SK-N-SH (cell line): ENCODE measurements around the gene EVL. TPM values are rescaled to one million over a fixed set of nuclear protein-coding genes. Genes with fewer than 3 reads are reported as not detected.
"Not testable (repeated sequence)": the region's sequence is repeated elsewhere in the genome, so short reads cannot be mapped to it uniquely, and the experiment has no call there.

ENCODE experiments used
- CTCF ChIA-PET: fragments of 300-600, 350-600 bp; formaldehyde crosslinking; extraction: SDS; loops from one replicate; lab custom pipeline; 2021; lab: Yijun Ruan, JAX
- POLR2A ChIA-PET: fragments of 350-600 bp; sonication (Branson Sonifier 250); formaldehyde crosslinking; extraction: SDS; loops from one replicate; lab custom pipeline; 2020; ENCODE audit warnings: antibody characterized with exemption, inconsistent platforms; lab: Yijun Ruan, JAX
- DNase-seq: peaks from one replicate; pipeline ENCODE4 v3.0.0; 2012
- H2AFZ ChIP-seq: fragments of 200-600 bp; sonication (generic); 2 replicates; pipeline ENCODE4 v1.8.1; 2016; ENCODE audit warnings: antibody characterized with exemption, mild to moderate bottlenecking, low read depth
- H3F3A ChIP-seq: fragments of 200-600 bp; sonication (generic); replicated peaks from 2 replicates; pipeline ENCODE3; 2016; ENCODE audit warnings: antibody characterized with exemption, mild to moderate bottlenecking; ENCODE audit not compliant: insufficient read depth
- H3K27ac ChIP-seq, 2 experiments: fragments of 200-500 bp in 1 of 2; fragments of 200-600 bp in 1 of 2; sonication (Bioruptor generic) in 1 of 2; sonication (generic), shearing (Covaris generic) in 1 of 2; 2 replicates each; pipeline versions ENCODE4 v1.5.1 to v1.6.1; 2014 to 2016; ENCODE audit warnings: low read depth in 2 of 2, inconsistent platforms in 1 of 2, low read length in 1 of 2, mild to moderate bottlenecking in 1 of 2, mixed read lengths in 1 of 2
- H3K27me3 ChIP-seq: fragments of 200-600 bp; sonication (generic), shearing (Covaris generic); 2 replicates; pipeline ENCODE4 v1.6.1; 2016; ENCODE audit warnings: mixed run types; ENCODE audit not compliant: insufficient read depth
- H3K36me3 ChIP-seq, 2 experiments: fragments of 200-500 bp in 1 of 2; fragments of 200-600 bp in 1 of 2; sonication (Bioruptor generic) in 1 of 2; sonication (generic) in 1 of 2; replicated peaks in 1 of 2; 2 replicates each; pipeline versions ENCODE3 to v1.5.1; 2014 to 2016; ENCODE audit warnings: low read length in 1 of 2, mild to moderate bottlenecking in 1 of 2; ENCODE audit not compliant: insufficient read depth in 2 of 2, control insufficient read depth in 1 of 2
- H3K4me1 ChIP-seq, 2 experiments: fragments of 200-500 bp in 1 of 2; fragments of 200-600 bp in 1 of 2; sonication (Bioruptor generic) in 1 of 2; sonication (generic), shearing (Covaris generic) in 1 of 2; 2 replicates each; pipeline versions ENCODE4 v1.5.1 to v1.6.1; 2014 to 2016; ENCODE audit warnings: low read depth in 1 of 2, low read length in 1 of 2, mixed run types in 1 of 2; ENCODE audit not compliant: insufficient read depth in 2 of 2, control insufficient read depth in 1 of 2
- H3K4me2 ChIP-seq: fragments of 200-600 bp; sonication (generic), shearing (Covaris generic); 2 replicates; pipeline ENCODE4 v1.6.1; 2017; ENCODE audit warnings: mixed run types
- H3K4me3 ChIP-seq, 2 experiments: fragments of 200-500 bp in 1 of 2; fragments of 200-600 bp in 1 of 2; sonication (Bioruptor generic) in 1 of 2; sonication (generic), shearing (Covaris generic) in 1 of 2; 2 replicates each; pipeline versions ENCODE4 v1.5.1 to v1.8.1; 2014 to 2016; ENCODE audit warnings: low read depth in 2 of 2, inconsistent platforms in 1 of 2, low read length in 1 of 2, mild to moderate bottlenecking in 1 of 2, mixed read lengths in 1 of 2, moderate library complexity in 1 of 2
- H3K79me2 ChIP-seq: fragments of 200-600 bp; sonication (generic); 2 replicates; pipeline ENCODE4 v1.8.1; 2017; ENCODE audit warnings: mild to moderate bottlenecking; ENCODE audit not compliant: insufficient read depth
- H3K9ac ChIP-seq: fragments of 200-600 bp; sonication (generic); 2 replicates; pipeline ENCODE4 v1.6.1; 2017; ENCODE audit warnings: mixed run types
- H3K9me2 ChIP-seq: fragments of 200-600 bp; sonication (generic); 2 replicates; pipeline ENCODE4 v1.6.1; 2017; ENCODE audit warnings: mixed run types
- H3K9me3 ChIP-seq: fragments of 200-600 bp; sonication (generic); 2 replicates; pipeline ENCODE4 v1.6.1; 2017; ENCODE audit warnings: mixed run types, mild to moderate bottlenecking, moderate library complexity
- H4K20me1 ChIP-seq: fragments of 200-600 bp; sonication (generic); 2 replicates; pipeline ENCODE4 v1.6.1; 2017; ENCODE audit warnings: mild to moderate bottlenecking, mixed run types; ENCODE audit not compliant: insufficient read depth
- FOSL2 ChIP-seq: IDR thresholded peaks from 2 replicates; pipeline ENCODE4 v1.4.0; 2012; ENCODE audit warnings: low read depth, mild to moderate bottlenecking, moderate library complexity, borderline replicate concordance
- IRF3 ChIP-seq: fragments of 150-350 bp; IDR thresholded peaks from 2 replicates; pipeline ENCODE4 v1.6.1; 2016; ENCODE audit warnings: mild to moderate bottlenecking, low read depth, low read length
- JUND ChIP-seq: IDR thresholded peaks from 2 replicates; pipeline ENCODE4 v1.4.0; 2012
- NFIC ChIP-seq: IDR thresholded peaks from 2 replicates; pipeline ENCODE4 v1.4.0; 2012; ENCODE audit warnings: borderline replicate concordance
- PBX3 ChIP-seq: IDR thresholded peaks from 2 replicates; pipeline ENCODE4; 2012
- SIN3A ChIP-seq: IDR thresholded peaks from 2 replicates; pipeline ENCODE4 v1.6.1; 2012; ENCODE audit warnings: low read depth, mild to moderate bottlenecking, low read length, moderate library complexity, borderline replicate concordance
- TCF12 ChIP-seq: IDR thresholded peaks from 2 replicates; pipeline ENCODE4 v1.4.0; 2012
- WGBS: methylation state at CpG from one replicate; pipeline ENCODE4 v1.1.6; 2017; ENCODE audit warnings: low lambda C conversion rate; 5-methylcytosine and 5-hydroxymethylcytosine counted together
- polyA plus RNA-seq, 3 experiments: library from polyadenylated mRNA; depleted of rRNA; stranded (reverse); fragments of >200 nt; gene quantifications; 2 replicates each; pipeline ENCODE4 v1.2.3, GENCODE V29; 2012

EVL gene
- polyA plus RNA-seq, 1 of the 3 experiments (the other 2 are of a cell fraction) = 36.5 TPM

GRCh38 chr14:100030006-100030405, 35.2 kb upstream of the EVL start:
- H4K20me1 ChIP-seq, H3K9me2 ChIP-seq, DNase-seq, H3K4me3 ChIP-seq, H3K9ac ChIP-seq, H3K9me3 ChIP-seq, POLR2A ChIA-PET, H2AFZ ChIP-seq, H3K36me3 ChIP-seq, H3K27me3 ChIP-seq: not testable (repeated sequence)
- Histone ChIP-seq H3K4me2 (0 out of 2 replicates have a peak overlapping the region, but pooled peaks have one; percentile 31), H3F3A (peaks cover 29% of the 10 kb centered on the region), H3K4me1 (peaks cover 5 to 25% of the 10 kb centered on the region in 2 experiments; a peak in 3 of 4 replicates), H3K79me2 (peaks cover 35% of the 10 kb centered on the region), H3K27ac (peak overlapping the region in 1 of 2 experiments; percentile 96; a peak in 2 of 4 replicates)
- CTCF ChIA-PET = interaction anchor here (0.6 to 1.7 kb wide), 2 partner anchors 8 to 83 kb away, joined by 4 read pairs; no protein-coding TSS in a partner anchor
- 96% methylated on average over 13 of the region's 13 CpGs for WGBS

- no peak overlapping the region for H2AFZ ChIP-seq
- DNase-seq = no peak
These were observed 34.6 kb upstream of the EVL start for GRCh38 chr14:100030452-100031153.

More at GRCh38 chr14:100030452-100031153, 34.6 kb upstream of the EVL start:
- peaks cover 29% of the 10 kb centered on the region for H3F3A ChIP-seq
- no peaks in the 10 kb centered on the region for H3K36me3 ChIP-seq
- WGBS = 71% methylated on average over 7 of the region's 7 CpGs
- no peaks in the 10 kb centered on the region for H3K9me3 ChIP-seq
- H3K4me3 ChIP-seq = no peak overlapping the region
- H3K27me3 ChIP-seq = no peaks in the 10 kb centered on the region
- peak overlapping the region; percentile 74 to 96; a peak in 3 of 4 replicates for H3K27ac ChIP-seq
- H3K9ac ChIP-seq = no peak overlapping the region
- peak overlapping the region; percentile 31; the same call in 1 of the 2 replicates for H3K4me2 ChIP-seq
- peaks cover 2 to 25% of the 10 kb centered on the region in 2 experiments; a peak in 3 of 4 replicates for H3K4me1 ChIP-seq
- POLR2A ChIA-PET = no interaction called here
- CTCF ChIA-PET = interaction anchor here (0.7 to 1.7 kb wide), 5 partner anchors 12 to 84 kb away, joined by 3 to 5 read pairs (median 3); no protein-coding TSS in a partner anchor
- no peak for TF ChIP-seq SIN3A
- peak; percentile 37; the same call in 1 of the 2 replicates for TF ChIP-seq FOSL2
- peak; percentile 25; the same call in 1 of the 2 replicates for TF ChIP-seq TCF12
- peak; percentile 45; the same call in 1 of the 2 replicates for TF ChIP-seq NFIC
- peak; percentile 56 for TF ChIP-seq PBX3
- peak; percentile 12; the same call in 1 of the 2 replicates for TF ChIP-seq JUND
- TF ChIP-seq IRF3 = no peak
- no peaks in the 10 kb centered on the region for H4K20me1 ChIP-seq
- peaks cover 35% of the 10 kb centered on the region for H3K79me2 ChIP-seq
- no peaks in the 10 kb centered on the region for H3K9me2 ChIP-seq
